ENCODE data around the gene SCAF4.
"Not testable (repeated sequence)": the region's sequence is repeated elsewhere in the genome, so short reads cannot be mapped to it uniquely, and the experiment has no call there.

Gene SCAF4, protein sequence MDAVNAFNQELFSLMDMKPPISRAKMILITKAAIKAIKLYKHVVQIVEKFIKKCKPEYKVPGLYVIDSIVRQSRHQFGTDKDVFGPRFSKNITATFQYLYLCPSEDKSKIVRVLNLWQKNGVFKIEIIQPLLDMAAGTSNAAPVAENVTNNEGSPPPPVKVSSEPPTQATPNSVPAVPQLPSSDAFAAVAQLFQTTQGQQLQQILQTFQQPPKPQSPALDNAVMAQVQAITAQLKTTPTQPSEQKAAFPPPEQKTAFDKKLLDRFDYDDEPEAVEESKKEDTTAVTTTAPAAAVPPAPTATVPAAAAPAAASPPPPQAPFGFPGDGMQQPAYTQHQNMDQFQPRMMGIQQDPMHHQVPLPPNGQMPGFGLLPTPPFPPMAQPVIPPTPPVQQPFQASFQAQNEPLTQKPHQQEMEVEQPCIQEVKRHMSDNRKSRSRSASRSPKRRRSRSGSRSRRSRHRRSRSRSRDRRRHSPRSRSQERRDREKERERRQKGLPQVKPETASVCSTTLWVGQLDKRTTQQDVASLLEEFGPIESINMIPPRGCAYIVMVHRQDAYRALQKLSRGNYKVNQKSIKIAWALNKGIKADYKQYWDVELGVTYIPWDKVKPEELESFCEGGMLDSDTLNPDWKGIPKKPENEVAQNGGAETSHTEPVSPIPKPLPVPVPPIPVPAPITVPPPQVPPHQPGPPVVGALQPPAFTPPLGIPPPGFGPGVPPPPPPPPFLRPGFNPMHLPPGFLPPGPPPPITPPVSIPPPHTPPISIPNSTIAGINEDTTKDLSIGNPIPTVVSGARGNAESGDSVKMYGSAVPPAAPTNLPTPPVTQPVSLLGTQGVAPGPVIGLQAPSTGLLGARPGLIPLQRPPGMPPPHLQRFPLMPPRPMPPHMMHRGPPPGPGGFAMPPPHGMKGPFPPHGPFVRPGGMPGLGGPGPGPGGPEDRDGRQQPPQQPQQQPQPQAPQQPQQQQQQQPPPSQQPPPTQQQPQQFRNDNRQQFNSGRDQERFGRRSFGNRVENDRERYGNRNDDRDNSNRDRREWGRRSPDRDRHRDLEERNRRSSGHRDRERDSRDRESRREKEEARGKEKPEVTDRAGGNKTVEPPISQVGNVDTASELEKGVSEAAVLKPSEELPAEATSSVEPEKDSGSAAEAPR

DNA sequence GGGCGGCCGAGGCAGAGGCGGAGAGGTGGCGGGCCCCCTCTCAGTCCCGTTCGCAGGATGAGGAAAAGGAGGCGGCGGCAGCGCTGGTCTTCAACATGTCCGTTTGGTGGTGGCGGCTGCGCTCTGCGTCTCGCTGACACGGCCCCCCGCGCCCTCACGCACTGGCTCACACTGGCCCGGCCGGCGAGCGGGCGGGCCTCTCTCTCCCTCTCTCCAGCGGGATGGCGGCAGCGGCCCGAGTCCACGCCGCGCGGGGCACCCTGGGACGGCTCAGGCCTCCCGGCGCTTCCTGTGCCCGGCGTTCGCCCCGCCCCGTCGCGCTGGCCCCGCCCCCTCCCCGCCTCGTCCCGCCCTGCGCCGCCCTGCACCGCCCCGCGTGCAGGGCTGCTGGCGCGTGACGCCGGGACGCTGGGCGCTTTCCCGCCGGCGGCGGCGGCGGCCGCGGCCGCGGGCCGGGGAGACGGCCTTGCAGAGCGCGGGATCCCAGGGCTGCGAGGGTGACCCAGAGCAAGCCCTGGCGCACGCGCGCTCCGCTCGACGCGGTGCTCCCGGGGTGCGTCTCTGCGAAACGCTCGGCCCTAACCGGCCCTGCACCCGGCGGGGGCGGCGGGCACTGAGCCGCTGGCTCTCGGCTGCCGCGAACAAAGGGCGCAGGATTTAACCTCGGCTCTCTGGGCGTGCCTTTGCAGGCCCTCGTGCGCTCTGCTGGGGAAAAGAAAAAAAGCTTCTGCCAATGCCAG is at the start of gene SCAF4:
Gene SCAF4, minus strand, starts transcription at position 262 of the 740 bp plus-strand sequence. CDS start 426 bp downstream, outside the sequence.
- peak; percentile 94 for DNase-seq

DNA sequence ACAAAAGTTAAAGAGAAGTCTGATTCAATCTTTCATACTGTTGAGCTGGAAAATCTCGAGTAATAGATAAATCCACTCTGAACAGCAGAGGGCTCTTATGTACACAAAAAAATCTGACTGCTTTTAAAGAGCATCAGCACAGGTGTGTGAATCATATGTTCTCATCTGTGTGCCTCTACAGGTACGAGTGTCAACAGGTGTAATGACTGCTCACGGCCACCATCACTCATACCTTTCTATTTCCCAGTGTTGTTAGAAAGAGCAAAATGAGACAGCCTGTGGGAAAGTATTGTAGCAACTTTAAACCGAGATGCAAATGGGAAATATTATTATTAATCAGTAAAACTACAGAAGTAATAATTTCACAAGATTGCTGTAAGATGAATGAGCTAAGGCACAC is 49.0 kb upstream of the SCAF4 start:
- DNase-seq, result no peak

GRCh38 chr21:31778546-31778945 is 46.6 kb upstream of the SCAF4 start:
- DNase-seq, result no peak

DNA sequence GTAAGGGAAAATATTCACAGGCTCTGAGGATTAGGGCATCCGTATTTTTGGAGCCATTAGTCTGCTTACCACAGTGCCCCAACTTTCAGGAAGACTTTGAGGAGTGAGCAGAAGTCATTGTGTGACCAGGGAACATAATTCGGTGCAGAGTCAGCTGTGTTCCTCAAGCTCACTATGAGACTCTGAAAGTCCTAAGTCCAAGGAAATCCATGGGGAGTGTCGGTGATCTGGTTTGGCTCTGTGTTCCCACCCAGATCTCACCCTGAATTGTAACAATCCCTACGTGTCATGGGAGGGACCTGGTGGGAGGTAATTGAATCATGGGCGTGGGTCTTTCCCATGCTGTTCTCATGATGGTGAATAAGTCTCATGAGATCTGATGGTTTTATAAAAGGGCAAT is 45.9 kb upstream of the SCAF4 start:
- no peak for DNase-seq

GRCh38 chr21:31774031-31774430 is 42.1 kb upstream of the SCAF4 start:
- no peak for DNase-seq

DNA sequence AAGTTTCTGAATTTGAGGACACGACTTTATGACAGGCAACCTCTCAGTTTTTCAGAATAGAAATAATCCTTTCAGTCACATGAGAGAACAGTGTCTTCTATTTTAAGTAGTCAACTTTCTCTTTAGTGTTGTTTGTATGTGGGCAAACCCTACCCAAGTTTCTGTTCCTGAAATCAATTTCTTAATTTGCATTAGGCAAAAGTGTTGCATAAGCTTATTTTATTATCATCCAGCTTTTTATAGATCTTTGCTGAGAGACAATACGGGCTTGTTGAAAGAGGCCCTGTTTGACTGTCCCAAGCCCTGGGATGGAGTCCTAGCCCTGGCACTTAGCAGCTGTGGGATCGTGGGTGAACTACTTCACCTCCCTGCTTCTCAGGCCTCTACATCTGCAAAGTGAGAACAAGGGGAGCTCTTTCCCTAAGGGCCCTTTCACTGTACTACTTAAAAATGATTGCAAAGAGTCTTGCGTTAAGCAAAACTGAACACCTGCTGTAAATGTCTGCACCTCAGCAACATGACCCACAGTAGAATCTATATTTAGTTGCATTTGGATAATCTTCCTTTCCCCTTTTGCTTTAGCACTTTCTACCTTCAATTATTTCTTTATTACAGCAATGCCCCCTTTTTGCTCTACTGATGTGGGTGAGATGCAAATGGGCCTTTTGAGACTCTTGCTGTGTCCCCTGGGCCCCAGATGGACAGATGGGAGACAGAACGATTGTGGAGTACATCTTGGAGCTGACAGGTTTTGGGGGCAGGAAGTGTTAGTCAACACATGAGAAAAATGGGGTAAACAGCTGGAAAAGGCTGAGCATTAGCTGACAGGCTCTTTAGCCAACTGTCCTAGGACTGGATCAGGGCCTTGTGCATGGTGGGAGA is 41.0 kb upstream of the SCAF4 start:
- DNase-seq, result no peak

GRCh38 chr21:31771685-31772084 is 39.8 kb upstream of the SCAF4 start:
- DNase-seq, result no peak

DNA sequence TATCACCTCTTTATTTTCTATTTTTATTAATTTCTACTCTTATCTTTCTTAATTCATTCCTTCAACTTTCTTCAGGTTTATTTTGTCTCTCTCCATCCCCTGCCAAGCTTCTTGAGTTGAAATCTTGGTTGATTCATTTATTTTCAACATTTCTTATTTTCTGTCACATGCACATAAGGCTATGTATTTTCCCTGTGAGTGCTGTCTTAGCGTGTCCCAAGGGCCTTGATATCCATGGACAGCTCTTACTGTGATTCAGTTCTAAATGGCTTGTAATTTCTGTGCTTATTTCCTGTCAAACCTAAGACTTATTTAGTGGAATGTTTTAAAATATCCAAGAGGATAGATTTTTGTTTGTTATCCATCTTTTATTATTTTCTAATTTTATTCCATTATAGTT is 36.8 kb upstream of the SCAF4 start:
- no peak for DNase-seq

DNA sequence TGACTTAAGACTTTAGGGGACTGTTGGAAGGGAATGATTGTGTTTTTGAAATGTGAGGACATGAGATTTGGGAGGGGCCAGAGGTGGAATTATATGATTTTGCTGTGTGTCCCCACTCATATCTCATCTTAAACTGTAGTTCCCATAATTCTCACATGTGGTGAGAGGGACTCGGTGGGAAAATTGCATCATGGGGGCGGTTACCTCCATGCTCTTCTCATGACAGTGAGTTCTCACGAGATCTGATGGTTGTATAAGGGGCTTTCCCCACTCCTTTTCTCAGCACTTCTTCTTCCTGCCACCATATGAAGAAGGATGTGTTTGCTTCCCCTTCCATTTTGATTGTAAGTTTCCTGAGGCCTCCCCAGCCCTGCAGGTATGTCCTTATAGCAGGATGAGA is 35.0 kb upstream of the SCAF4 start:
- DNase-seq, result no peak

GRCh38 chr21:31765850-31766249 is 33.9 kb upstream of the SCAF4 start:
- not testable (repeated sequence) for DNase-seq

DNA sequence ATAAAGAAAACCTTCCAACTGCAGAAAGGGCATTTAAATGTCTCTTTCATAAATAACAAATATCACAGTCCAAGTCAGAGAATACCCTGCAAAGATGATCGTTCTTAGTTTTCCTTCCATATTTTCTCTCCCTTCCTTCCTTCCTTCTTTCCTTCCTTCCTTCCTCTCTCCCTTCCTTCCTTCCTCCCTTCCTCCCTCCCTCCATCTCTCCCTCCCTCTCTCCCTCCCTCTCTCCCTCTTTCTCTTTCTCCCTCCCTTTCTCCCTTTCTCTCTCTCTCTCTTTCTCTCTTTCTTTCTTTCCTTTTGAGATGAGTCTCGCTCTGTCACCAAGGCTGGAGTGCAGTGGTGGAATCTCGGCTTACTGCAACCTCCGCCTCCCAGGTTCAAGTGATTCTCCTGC is 29.0 kb upstream of the SCAF4 start:
- no peak for DNase-seq

DNA sequence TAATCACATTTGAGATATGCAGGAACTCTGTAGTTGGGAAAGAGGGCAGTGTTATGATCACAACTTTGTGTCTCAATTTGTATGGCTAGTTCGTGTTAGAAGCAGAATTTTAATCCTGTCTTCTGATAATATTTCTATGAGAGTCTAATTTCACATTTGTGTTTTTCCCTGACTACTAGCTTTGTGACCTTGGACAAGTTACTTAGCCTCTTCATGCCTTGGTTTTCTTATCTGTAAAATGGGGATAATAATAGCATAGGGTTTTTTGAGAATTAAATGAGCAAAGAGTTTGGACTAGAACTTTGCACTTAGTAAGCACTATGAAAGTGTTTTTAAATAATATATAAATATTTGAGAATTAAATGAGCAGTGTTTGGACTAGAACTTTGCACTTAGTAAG is 24.9 kb upstream of the SCAF4 start:
- DNase-seq, result no peak

GRCh38 chr21:31755027-31755426 is 23.1 kb upstream of the SCAF4 start:
- DNase-seq, result no peak

DNA sequence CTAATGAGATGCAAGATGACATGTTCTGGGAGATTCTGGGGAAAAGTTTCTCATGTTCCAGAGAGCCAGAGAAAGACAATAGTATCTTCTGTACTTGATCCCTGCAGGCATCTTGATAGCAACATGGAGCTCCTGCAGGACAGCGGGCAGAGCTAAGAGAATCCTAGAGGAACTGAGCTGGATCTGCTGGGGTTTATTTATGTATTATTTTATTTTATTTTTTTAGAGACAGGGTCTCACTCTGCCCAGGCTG is 22.7 kb upstream of the SCAF4 start:
- DNase-seq, result no peak

GRCh38 chr21:31753949-31754707 is 22.2 kb upstream of the SCAF4 start:
- DNase-seq, result no peak

GRCh38 chr21:31752967-31753366 is 21.0 kb upstream of the SCAF4 start:
- DNase-seq, result no peak

DNA sequence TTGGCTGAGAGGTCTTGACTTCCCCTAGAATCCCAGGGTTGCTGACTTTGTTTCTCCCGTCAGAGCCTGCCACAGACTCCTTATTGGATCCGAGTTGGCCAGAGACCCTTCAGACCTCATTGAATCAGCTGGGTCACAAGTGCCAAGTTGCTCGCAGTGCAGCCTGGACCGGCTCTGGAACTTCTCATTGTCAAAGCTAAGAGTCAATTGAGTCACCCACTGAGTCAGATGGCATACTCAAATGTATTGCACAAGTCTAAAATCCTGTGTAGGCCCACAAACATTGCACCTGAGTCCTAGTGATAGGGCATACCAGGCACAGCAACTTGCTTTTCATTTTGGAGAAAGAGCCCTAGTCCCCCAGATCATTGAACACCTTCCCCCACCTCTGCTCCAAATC is 20.4 kb upstream of the SCAF4 start:
- no peak for DNase-seq

DNA sequence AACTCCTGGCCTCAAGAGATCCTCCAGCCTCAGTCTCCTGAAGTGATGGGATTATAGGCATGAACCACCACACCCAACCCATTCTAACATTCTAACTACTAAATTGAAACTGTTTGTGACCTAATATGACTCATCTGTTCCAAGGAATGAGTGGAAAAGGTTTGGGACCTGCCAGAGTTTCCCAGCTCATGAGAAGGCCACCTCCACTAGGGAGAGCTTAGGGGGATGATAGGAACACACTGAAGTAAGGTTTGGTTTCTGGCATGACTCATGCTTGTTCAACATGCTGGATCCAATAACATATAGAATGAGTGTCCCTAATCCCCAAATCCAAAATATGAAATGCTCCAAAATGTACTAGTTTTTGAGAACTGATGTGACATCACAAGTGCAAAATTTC is 18.9 kb upstream of the SCAF4 start:
- DNase-seq, result no peak

- no peak for DNase-seq
Measured at GRCh38 chr21:31744182-31744800, 12.4 kb upstream of the SCAF4 start.

- no peak for DNase-seq
Measured at GRCh38 chr21:31743712-31744111, 11.8 kb upstream of the SCAF4 start.

GRCh38 chr21:31741116-31741515 is 9.2 kb upstream of the SCAF4 start:
- DNase-seq, result no peak

All from NCI-H2107 (cell line).